ENCODE measurements around the gene ANKS1B. TPM values are rescaled to one million over a fixed set of nuclear protein-coding genes. Genes with fewer than 3 reads are reported as not detected.

Gene ANKS1B
- total and polyA plus RNA-seq, 11 donors: 0.62 to 5.8 (median 1.8) TPM

- no peak for TF ChIP-seq POLR2A (IDR thresholded peaks at IDR 0.05)
- no peak for TF ChIP-seq CTCF (IDR thresholded peaks at IDR 0.05)
- ATAC-seq (no peak), DNase-seq (no peak)
- Histone ChIP-seq H3K9me3 (peaks cover 0 to 11% (median 0%) of the 10 kb centered on the region in 12 donors), H3K4me1 (no peaks in the 10 kb centered on the region), H3K36me3 (no peaks in the 10 kb centered on the region), H3K27me3 (no peaks in the 10 kb centered on the region), H3K4me3 (no peak overlapping the region), H3K27ac (no peak overlapping the region)
- intact Hi-C loops (cut with DNase I): no loop called here
Observed at GRCh38 chr12:99700032-99700431, 284.7 kb downstream of the ANKS1B start.

GRCh38 chr12:99695050-99695449 lies 289.7 kb downstream of the ANKS1B start:
- Histone ChIP-seq H3K4me1 (no peaks in the 10 kb centered on the region), H3K27ac (no peak overlapping the region), H3K27me3 (no peaks in the 10 kb centered on the region), H3K36me3 (no peaks in the 10 kb centered on the region), H3K9me3 (peaks cover 0 to 11% (median 0%) of the 10 kb centered on the region in 12 donors), H3K4me3 (no peak overlapping the region)
- no peak for ATAC-seq
- intact Hi-C loops (cut with DNase I): no loop called here
- DNase-seq: no peak
- TF ChIP-seq CTCF (IDR thresholded peaks at IDR 0.05) (no peak), POLR2A (IDR thresholded peaks at IDR 0.05) (no peak)
- 45 to 61% (median 52%) methylated on average over 2 of the region's 2 CpGs for WGBS, 4 donors

GRCh38 chr12:99686142-99686541 lies 298.6 kb downstream of the ANKS1B start:
- DNase-seq (no peak), ATAC-seq (no peak)
- Histone ChIP-seq H3K27ac (no peak overlapping the region), H3K9me3 (peaks cover 0 to 45% (median 8%) of the 10 kb centered on the region in 12 donors), H3K36me3 (no peaks in the 10 kb centered on the region), H3K27me3 (no peaks in the 10 kb centered on the region), H3K4me3 (no peak overlapping the region), H3K4me1 (no peaks in the 10 kb centered on the region)
- intact Hi-C loops (cut with DNase I): no loop called here
- WGBS, 4 donors: 62 to 77% (median 72%) methylated on average over 1 of the region's 1 CpG
- TF ChIP-seq CTCF (IDR thresholded peaks at IDR 0.05) (no peak), POLR2A (IDR thresholded peaks at IDR 0.05) (no peak)

GRCh38 chr12:99680276-99680675 lies 304.5 kb downstream of the ANKS1B start:
- Histone ChIP-seq H3K4me3 (no peak overlapping the region), H3K4me1 (no peaks in the 10 kb centered on the region), H3K27me3 (no peaks in the 10 kb centered on the region), H3K9me3 (peaks cover 0 to 23% (median 0%) of the 10 kb centered on the region in 12 donors), H3K27ac (no peak overlapping the region), H3K36me3 (no peaks in the 10 kb centered on the region)
- intact Hi-C loops (cut with DNase I): no loop called here
- DNase-seq: no peak
- TF ChIP-seq CTCF (IDR thresholded peaks at IDR 0.05): no peak
- TF ChIP-seq POLR2A (IDR thresholded peaks at IDR 0.05): no peak
- 54 to 66% (median 61%) methylated on average over 4 of the region's 4 CpGs for WGBS, 4 donors
- no peak for ATAC-seq
